ENCODE results near the gene GPR108. TPM values are rescaled to one million over a fixed set of nuclear protein-coding genes. Genes with fewer than 3 reads are reported as not detected.
"Not testable (repeated sequence)": the region's sequence is repeated elsewhere in the genome, so short reads cannot be mapped to it uniquely, and the experiment has no call there.

GPR108 gene
- total RNA-seq, 5 donors from 2014 or later (not counting 1 experiment from before 2014, with no cell fraction given), result 51.8 to 83.3 (median 58.4) TPM

- Mint-ChIP-seq H3K4me1 (peaks cover 29 to 38% (median 34%) of the 10 kb centered on the region in 3 donors), H3K36me3 (peaks cover 7% of the 10 kb centered on the region), H3K9me3 (no peaks in the 10 kb centered on the region), H3K4me3 (peak overlapping the region; percentile 87 to 89 (median 87)), H3K27ac (peak overlapping the region; percentile 93 to 94), H3K27me3 (no peaks in the 10 kb centered on the region)
- ATAC-seq (replicated peaks in 1 of 4) (no peak), DNase-seq (peak in 11 of 35 experiments; percentile 14 to 49 (median 28))
- H3K9me3 ChIP-seq, result no peaks in the 10 kb centered on the region
- H3K27ac ChIP-seq (ENCODE audit: low read length), result peak overlapping the region; percentile 96
- H3K4me3 ChIP-seq (ENCODE audit: control insufficient read depth in 1 of 2, extremely low read depth in 1 of 2, low read length in 1 of 2), result peak overlapping the region; percentile 70 to 87
- POLR2A ChIA-PET, result no interaction called here
- peaks cover 17 to 51% of the 10 kb centered on the region in 2 experiments for H3K4me1 ChIP-seq (ENCODE audit: control insufficient read depth in 1 of 2, extremely low read depth in 1 of 2, insufficient read depth in 2 of 2, low read length in 2 of 2)
- H3K36me3 ChIP-seq (ENCODE audit: control insufficient read depth in 2 of 2, extremely low read depth in 1 of 2, insufficient read depth in 1 of 2, low read length in 1 of 2), result peaks cover 0 to 20% of the 10 kb centered on the region in 2 donors
- CTCF ChIA-PET, result no interaction called here
- no peaks in the 10 kb centered on the region for H3K27me3 ChIP-seq (replicated peaks in 1 of 2; ENCODE audit: control insufficient read depth in 2 of 2, extremely low read depth in 1 of 2, insufficient read depth in 2 of 2, low read length in 1 of 2)
- WGBS (ENCODE audit: insufficient coverage), result 17% methylated on average over 5 of the region's 8 CpGs
These were observed 28.5 kb upstream of the GPR108 start for GRCh38 chr19:6765738-6766356.

DNA sequence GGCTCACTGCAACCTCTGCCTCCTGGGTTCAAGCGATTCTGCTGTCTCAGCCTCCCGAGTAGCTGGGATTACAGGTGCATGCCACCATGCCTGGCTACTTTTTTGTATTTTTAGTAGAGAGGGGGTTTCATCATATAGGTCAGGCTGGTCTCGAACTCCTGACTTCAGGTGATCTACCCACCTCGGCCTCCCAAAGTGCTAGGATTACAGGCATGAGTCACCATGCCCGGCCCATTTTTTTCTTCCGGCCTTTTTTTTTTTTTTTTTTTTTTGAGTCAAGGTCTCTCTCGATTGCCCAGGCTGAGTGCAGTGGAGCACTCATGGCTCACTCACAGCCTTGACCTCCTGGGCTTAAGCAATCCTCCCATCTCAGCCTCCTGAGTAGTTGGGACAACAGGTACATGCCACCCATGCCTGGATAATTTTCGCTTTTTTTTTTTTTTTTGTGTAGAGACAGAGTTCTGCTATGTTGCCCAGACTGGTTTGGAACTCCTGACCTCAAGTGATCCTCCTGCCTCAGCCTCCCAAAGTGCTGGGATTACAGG, 24.9 kb upstream of the GPR108 start:
- no CpG with 5 or more reads among the region's 8 CpGs for WGBS (ENCODE audit: insufficient coverage)
- H3K27ac Mint-ChIP-seq; H3K4me3 ChIP-seq (ENCODE audit: control insufficient read depth in 1 of 2, extremely low read depth in 1 of 2, low read length in 1 of 2); H3K4me3 Mint-ChIP-seq; H3K27me3 Mint-ChIP-seq; H3K9me3 Mint-ChIP-seq; POLR2A ChIA-PET; ATAC-seq (replicated peaks in 1 of 4); H3K27me3 ChIP-seq (replicated peaks in 1 of 2; ENCODE audit: control insufficient read depth in 2 of 2, extremely low read depth in 1 of 2, insufficient read depth in 2 of 2, low read length in 1 of 2); CTCF ChIA-PET; H3K9me3 ChIP-seq; DNase-seq; H3K27ac ChIP-seq (ENCODE audit: low read length): not testable (repeated sequence)
- H3K4me1 Mint-ChIP-seq, result peaks cover 21 to 30% (median 30%) of the 10 kb centered on the region in 3 donors
- peaks cover 26% of the 10 kb centered on the region for H3K36me3 Mint-ChIP-seq
- H3K4me1 ChIP-seq (ENCODE audit: control insufficient read depth in 1 of 2, extremely low read depth in 1 of 2, insufficient read depth in 2 of 2, low read length in 2 of 2), result peaks cover 11 to 32% of the 10 kb centered on the region in 2 experiments
- peaks cover 6 to 47% of the 10 kb centered on the region in 2 donors for H3K36me3 ChIP-seq (ENCODE audit: control insufficient read depth in 2 of 2, extremely low read depth in 1 of 2, insufficient read depth in 1 of 2, low read length in 1 of 2)

DNA sequence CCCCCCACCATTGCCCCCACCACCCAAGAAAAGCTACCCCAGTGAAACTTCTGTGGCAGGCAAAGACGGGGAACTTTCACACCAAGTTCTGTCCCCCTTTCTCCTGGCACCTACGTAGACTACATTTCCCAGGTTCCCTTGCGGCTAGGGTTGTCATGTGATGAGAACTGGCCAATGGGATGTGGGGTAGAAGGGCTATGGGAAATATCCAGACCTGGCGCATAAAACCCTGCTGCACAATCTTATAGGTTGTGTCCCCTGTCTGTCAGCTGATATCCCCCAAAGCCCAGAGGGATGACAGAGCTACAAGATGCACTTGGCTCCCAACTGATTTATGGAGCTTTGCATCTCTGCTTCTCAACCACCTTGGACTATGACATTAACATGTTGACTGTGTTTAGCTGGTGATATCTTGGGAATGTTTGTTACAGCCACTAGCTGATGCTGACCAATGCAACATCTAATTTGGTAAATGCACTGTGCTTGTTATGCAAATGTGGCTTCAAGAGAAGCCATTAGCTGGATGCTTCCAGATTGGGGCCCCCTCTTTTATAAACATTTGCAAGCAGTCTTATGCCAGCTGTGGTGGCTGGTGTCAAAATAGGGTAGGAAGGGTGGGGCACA, 23.8 kb upstream of the GPR108 start:
- Histone ChIP-seq H3K9me3 (no peaks in the 10 kb centered on the region), H3K27ac (ENCODE audit: low read length) (no peak overlapping the region), H3K36me3 (ENCODE audit: control insufficient read depth in 2 of 2, extremely low read depth in 1 of 2, insufficient read depth in 1 of 2, low read length in 1 of 2) (peaks cover 9 to 48% of the 10 kb centered on the region in 2 donors), H3K4me3 (ENCODE audit: control insufficient read depth in 1 of 2, extremely low read depth in 1 of 2, low read length in 1 of 2) (no peak overlapping the region), H3K4me1 (ENCODE audit: control insufficient read depth in 1 of 2, extremely low read depth in 1 of 2, insufficient read depth in 2 of 2, low read length in 2 of 2) (peaks cover 5 to 21% of the 10 kb centered on the region in 2 experiments), H3K27me3 (replicated peaks in 1 of 2; ENCODE audit: control insufficient read depth in 2 of 2, extremely low read depth in 1 of 2, insufficient read depth in 2 of 2, low read length in 1 of 2) (no peaks in the 10 kb centered on the region)
- H3K36me3 Mint-ChIP-seq, result peaks cover 26% of the 10 kb centered on the region
- CTCF ChIA-PET, result no interaction called here
- peak overlapping the region in 1 of 2 donors; percentile 11 for H3K27ac Mint-ChIP-seq
- H3K4me1 Mint-ChIP-seq, result peaks cover 11 to 22% (median 21%) of the 10 kb centered on the region in 3 donors
- H3K9me3 Mint-ChIP-seq, result no peaks in the 10 kb centered on the region
- 86% methylated on average over 1 of the region's 4 CpGs for WGBS (ENCODE audit: insufficient coverage)
- H3K27me3 Mint-ChIP-seq, result no peaks in the 10 kb centered on the region
- peak in 3 of 35 experiments; percentile 35 to 42 (median 39) for DNase-seq
- POLR2A ChIA-PET, result interaction anchor here in 1 of 2 donors (0.6 to 0.7 kb wide), 2 partner anchors 219 to 291 kb away, joined by 3 to 6 read pairs; no protein-coding TSS in a partner anchor
- ATAC-seq (replicated peaks in 1 of 4), result peak in 1 of 4 experiments; percentile 61
- no peak overlapping the region for H3K4me3 Mint-ChIP-seq

GRCh38 chr19:6760606-6761005, 23.2 kb upstream of the GPR108 start:
- ATAC-seq (replicated peaks in 1 of 4) (no peak), DNase-seq (no peak)
- Mint-ChIP-seq H3K27ac (peak overlapping the region in 1 of 2 donors; percentile 16), H3K27me3 (no peaks in the 10 kb centered on the region), H3K36me3 (peaks cover 26% of the 10 kb centered on the region), H3K4me3 (no peak overlapping the region), H3K4me1 (peaks cover 6 to 16% (median 15%) of the 10 kb centered on the region in 3 donors), H3K9me3 (no peaks in the 10 kb centered on the region)
- no peak overlapping the region for H3K27ac ChIP-seq (ENCODE audit: low read length)
- H3K36me3 ChIP-seq (ENCODE audit: control insufficient read depth in 2 of 2, extremely low read depth in 1 of 2, insufficient read depth in 1 of 2, low read length in 1 of 2), result peaks cover 9 to 48% of the 10 kb centered on the region in 2 donors
- CTCF ChIA-PET, result no interaction called here
- H3K4me3 ChIP-seq (ENCODE audit: control insufficient read depth in 1 of 2, extremely low read depth in 1 of 2, low read length in 1 of 2), result no peak overlapping the region
- peaks cover 0 to 15% of the 10 kb centered on the region in 2 experiments for H3K4me1 ChIP-seq (ENCODE audit: control insufficient read depth in 1 of 2, extremely low read depth in 1 of 2, insufficient read depth in 2 of 2, low read length in 2 of 2)
- 99% methylated on average over 12 of the region's 17 CpGs for WGBS (ENCODE audit: insufficient coverage)
- H3K9me3 ChIP-seq, result no peaks in the 10 kb centered on the region
- H3K27me3 ChIP-seq (replicated peaks in 1 of 2; ENCODE audit: control insufficient read depth in 2 of 2, extremely low read depth in 1 of 2, insufficient read depth in 2 of 2, low read length in 1 of 2), result no peaks in the 10 kb centered on the region
- POLR2A ChIA-PET, result interaction anchor here in 1 of 2 donors (0.6 kb wide), 1 partner anchor 219 kb away, joined by 3 read pairs; no protein-coding TSS in a partner anchor

DNA sequence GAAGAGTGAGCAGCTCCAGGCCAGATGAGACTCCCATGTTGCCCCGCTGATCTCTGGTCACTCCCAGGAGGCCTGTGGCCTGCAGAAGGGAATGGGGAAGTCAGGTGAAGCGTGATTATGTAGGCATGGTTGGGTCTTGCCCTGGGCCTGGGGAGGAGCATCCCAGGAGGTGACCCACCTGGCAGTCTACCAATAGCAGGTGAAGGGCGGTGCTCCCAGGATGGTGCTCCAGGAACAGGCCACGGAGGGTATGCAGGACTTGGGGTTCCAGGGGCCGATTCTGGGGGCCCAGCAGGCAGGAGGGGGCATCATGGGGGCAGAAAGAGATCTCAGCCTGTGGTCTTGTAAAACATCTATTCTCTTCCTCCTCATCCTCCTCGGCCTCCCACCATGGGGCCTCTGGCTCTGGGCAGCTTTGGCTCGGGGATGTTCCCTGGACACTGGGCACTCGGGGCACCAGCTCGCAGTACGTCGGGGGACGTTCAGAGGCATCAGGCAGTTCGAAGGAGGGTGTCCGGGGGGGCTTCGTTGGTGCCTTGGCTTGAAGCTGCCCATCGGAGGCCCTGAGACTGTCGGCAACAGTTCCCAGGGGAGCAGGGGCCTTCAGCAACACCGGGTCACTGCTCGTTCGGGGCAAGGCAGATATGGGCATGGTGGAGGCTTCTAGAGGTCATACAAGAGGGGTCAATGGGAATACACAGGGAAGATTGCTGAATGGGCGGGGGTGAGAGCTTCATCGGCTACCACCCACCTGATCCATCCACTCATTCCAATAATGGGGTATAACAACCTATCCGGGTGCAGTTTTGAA, 17.5 kb upstream of the GPR108 start:
- ATAC-seq (replicated peaks in 1 of 4) (no peak), DNase-seq (no peak)
- Mint-ChIP-seq H3K4me3 (no peak overlapping the region), H3K27ac (peak overlapping the region in 1 of 2 donors; percentile 23), H3K36me3 (peaks cover 24% of the 10 kb centered on the region), H3K27me3 (no peaks in the 10 kb centered on the region), H3K9me3 (no peaks in the 10 kb centered on the region), H3K4me1 (peaks cover 12 to 19% (median 12%) of the 10 kb centered on the region in 3 donors)
- H3K27me3 ChIP-seq (replicated peaks in 1 of 2; ENCODE audit: control insufficient read depth in 2 of 2, extremely low read depth in 1 of 2, insufficient read depth in 2 of 2, low read length in 1 of 2), result no peaks in the 10 kb centered on the region
- POLR2A ChIA-PET, result no interaction called here
- H3K9me3 ChIP-seq, result no peaks in the 10 kb centered on the region
- CTCF ChIA-PET, result interaction anchor here in 1 of 2 donors (0.6 kb wide), 1 partner anchor 125 kb away, joined by 3 read pairs; no protein-coding TSS in a partner anchor
- H3K4me3 ChIP-seq (ENCODE audit: control insufficient read depth in 1 of 2, extremely low read depth in 1 of 2, low read length in 1 of 2), result no peak overlapping the region
- H3K4me1 ChIP-seq (ENCODE audit: control insufficient read depth in 1 of 2, extremely low read depth in 1 of 2, insufficient read depth in 2 of 2, low read length in 2 of 2), result peaks cover 0 to 16% of the 10 kb centered on the region in 2 experiments
- peaks cover 18 to 58% of the 10 kb centered on the region in 2 donors for H3K36me3 ChIP-seq (ENCODE audit: control insufficient read depth in 2 of 2, extremely low read depth in 1 of 2, insufficient read depth in 1 of 2, low read length in 1 of 2)
- H3K27ac ChIP-seq (ENCODE audit: low read length), result no peak overlapping the region
- 97% methylated on average over 14 of the region's 23 CpGs for WGBS (ENCODE audit: insufficient coverage)

DNA sequence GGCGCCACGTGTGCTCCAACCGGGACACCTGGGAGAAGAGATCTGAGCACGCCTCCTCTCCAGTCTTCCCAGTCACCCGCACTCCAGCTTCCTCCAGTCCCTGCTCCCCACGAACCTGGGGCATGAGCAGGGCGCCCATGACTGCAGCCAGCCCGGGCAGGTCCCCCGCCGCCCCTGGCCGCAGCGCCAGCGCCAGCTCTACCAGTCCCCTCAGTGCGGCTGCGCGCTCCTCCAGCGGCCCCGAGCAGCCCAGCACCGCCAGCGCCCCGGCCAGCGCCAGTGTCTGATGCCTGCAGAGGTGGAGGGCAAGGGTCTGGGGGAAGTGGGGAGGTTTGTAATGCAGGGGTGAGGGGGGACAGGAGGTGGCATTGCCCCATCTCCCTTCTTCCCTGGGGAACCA, 16.8 kb upstream of the GPR108 start:
- Histone ChIP-seq H3K27ac (ENCODE audit: low read length) (no peak overlapping the region), H3K36me3 (ENCODE audit: control insufficient read depth in 2 of 2, extremely low read depth in 1 of 2, insufficient read depth in 1 of 2, low read length in 1 of 2) (peaks cover 21 to 56% of the 10 kb centered on the region in 2 donors)
- no peaks in the 10 kb centered on the region for H3K9me3 Mint-ChIP-seq

More for the DNA sequence above, 16.8 kb upstream of the GPR108 start:
- Mint-ChIP-seq H3K27me3 (no peaks in the 10 kb centered on the region), H3K4me1 (peaks cover 9 to 17% (median 12%) of the 10 kb centered on the region in 3 donors), H3K27ac (peak overlapping the region in 1 of 2 donors; percentile 76), H3K4me3 (no peak overlapping the region), H3K36me3 (peaks cover 24% of the 10 kb centered on the region)
- H3K9me3 ChIP-seq, result no peaks in the 10 kb centered on the region
- no peaks in the 10 kb centered on the region for H3K27me3 ChIP-seq (replicated peaks in 1 of 2; ENCODE audit: control insufficient read depth in 2 of 2, extremely low read depth in 1 of 2, insufficient read depth in 2 of 2, low read length in 1 of 2)
- H3K4me1 ChIP-seq (ENCODE audit: control insufficient read depth in 1 of 2, extremely low read depth in 1 of 2, insufficient read depth in 2 of 2, low read length in 2 of 2), result peaks cover 0 to 16% of the 10 kb centered on the region in 2 experiments
- ChIA-PET POLR2A (no interaction called here), CTCF (interaction anchor here in 1 of 2 donors (0.6 kb wide), 1 partner anchor 124 kb away, joined by 3 read pairs; no protein-coding TSS in a partner anchor)
- H3K4me3 ChIP-seq (ENCODE audit: control insufficient read depth in 1 of 2, extremely low read depth in 1 of 2, low read length in 1 of 2), result no peak overlapping the region
- WGBS (ENCODE audit: insufficient coverage), result 98% methylated on average over 7 of the region's 22 CpGs
- DNase-seq (no peak), ATAC-seq (replicated peaks in 1 of 4) (no peak)
